T-helper 1 cell (primary cell): ENCODE data around the gene CLEC19A.

Experiments
- DNase-seq, 5 donors: peaks; one replicate each; pipeline ENCODE4 v3.0.0-alpha.2; 2012 to 2020
- total RNA-seq, 4 donors: gene quantifications; one replicate each; lab custom pipeline; 2026; lab: John Stamatoyannopoulos, UW

CLEC19A gene
- 0 to 0.12 (median 0) reads per million in 4 donors for total RNA-seq

DNA sequence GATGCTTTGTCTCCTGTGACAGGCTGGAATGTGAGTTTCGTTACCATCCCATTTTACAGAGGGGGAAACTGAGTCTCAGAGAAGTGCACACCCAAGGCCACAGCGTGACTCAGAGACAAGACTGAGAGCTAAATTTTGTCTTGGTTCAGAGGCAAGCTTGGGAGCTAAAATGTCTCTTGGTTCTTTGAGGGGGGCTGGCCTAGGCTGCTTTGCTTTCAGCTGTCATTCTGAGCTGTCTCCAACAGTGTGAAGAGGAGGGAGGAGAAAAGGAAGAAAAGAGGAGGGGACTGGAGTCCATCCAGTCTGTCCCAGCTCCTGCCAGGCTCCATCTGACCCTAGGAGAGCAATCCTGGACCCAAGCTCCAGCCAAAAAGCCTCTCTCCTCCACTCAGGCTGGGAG is at the start of gene CLEC19A:
Gene CLEC19A (plus strand): TSS at position 301 of the 400 bp plus-strand sequence. CDS start 121 bp downstream, outside the sequence.
- no peak for DNase-seq

DNA sequence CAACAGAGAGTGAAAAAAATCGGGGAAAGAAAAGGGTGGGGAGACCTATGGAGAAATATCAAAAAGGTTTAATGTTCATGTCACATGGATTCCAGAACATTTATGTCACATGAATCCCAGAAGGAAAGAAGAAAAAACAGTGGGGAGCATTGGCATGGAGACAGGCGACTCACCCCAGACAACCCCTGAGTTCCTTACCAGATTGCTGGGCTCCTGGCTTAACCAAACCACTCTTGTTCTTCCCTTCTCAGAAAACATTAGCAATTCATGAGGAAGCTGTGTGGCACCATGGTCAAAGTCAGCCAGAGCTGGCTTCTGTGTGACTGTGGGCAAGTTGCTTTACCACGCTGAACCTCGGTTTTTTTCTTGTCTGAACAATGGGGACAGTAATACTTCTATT is 49.6 kb upstream of the CLEC19A start:
- no peak for DNase-seq

DNA sequence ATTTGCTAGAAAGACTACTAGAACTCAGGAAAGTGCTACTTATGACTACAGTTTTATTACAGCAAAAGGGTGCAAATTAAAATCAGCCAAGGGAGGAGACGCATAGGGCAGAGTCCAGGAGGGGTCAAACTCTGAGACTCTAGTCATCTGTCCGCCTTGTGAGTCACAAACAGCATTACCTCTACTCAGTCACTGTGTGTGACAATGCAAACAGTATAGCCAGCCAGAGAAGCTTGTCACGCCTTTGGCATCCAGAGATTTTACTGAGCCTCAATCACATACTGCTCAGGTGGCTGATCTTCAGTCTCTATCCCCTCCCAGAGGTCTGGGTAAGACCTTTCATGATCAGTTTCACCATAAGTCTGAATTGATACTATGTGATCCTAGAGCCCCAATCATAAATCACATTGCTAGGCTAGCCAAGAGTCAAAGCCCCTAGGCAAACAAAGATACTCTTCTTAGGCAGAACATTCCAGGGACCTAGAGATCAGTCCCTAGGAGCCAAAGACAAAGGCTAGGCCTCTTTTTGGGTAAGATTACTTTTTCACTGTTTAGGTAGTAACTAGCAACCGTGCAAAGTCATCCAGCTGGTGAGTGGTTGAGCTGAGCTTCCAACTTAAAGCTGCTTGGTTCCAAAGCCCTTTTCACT is 48.8 kb upstream of the CLEC19A start:
- no peak for DNase-seq

DNA sequence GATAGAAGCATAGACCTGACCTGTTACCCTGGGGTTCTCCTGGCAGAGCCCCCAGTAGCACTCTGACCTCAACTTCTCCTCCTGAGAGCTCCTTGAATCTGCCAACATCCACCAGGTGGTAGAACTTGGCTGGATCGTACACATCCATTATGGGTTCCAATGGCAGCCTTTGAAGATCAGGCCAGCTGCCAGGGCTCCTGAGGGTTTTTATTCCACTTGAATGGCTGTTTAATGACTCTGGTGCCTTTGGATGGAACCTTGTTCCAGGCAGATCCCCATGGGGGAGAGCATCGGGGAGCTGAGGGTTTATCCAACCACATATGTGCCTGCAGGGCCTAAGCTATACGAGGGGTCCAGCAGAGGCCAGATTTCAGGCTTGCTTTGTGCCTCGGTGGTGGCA is 47.1 kb upstream of the CLEC19A start:
- DNase-seq: no peak

DNA sequence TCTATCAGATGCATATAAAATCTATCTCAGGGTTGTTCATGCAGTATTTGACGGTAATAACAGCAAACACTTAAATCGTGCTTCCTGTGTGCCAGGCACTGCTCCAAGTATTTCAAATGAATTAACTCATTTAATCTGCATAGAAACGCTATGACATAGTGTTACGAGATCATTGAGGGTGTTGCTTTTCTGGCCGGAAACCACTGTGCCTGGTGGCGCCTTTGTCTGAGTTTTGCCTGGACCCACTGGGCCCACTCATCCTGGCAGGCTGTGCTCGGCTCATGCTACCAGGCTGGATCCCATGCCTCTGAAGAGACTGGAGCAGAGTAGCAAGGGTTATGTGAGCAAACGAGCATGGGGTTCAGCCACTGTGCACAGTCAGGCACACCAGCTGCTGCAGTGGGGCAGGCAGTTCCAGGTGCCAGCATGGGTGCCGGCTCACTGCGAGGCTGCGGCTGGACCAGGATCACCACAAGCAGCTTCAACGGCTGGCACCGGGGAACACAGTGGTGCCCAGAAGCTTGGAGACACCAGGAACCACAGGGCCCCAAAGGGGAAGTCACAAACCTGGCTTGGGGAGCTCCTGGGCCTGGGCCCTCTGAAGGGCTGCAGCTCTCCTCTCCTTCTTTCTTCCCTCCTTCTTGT is 45.9 kb upstream of the CLEC19A start:
- DNase-seq: no peak

DNA sequence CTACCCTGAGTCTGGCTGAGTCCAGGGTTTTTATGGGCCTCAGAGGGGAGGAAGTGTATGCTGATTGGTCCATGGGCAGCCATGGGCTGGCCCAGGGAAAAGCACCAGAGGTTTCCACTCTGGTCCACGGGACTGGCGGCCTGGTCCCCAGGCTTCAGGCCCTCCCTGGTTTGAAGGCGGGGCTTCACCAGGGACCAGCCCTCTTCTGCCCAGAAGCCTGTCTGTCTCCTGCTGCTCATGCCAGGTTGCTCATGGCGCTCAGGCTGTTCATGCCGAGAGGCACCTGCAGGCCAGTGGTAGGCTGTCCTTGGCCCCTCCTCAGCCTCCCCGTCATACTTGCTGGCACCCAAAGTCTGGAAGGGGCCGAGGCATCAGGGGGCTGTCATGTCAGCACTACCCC is 45.0 kb upstream of the CLEC19A start:
- DNase-seq: no peak

DNA sequence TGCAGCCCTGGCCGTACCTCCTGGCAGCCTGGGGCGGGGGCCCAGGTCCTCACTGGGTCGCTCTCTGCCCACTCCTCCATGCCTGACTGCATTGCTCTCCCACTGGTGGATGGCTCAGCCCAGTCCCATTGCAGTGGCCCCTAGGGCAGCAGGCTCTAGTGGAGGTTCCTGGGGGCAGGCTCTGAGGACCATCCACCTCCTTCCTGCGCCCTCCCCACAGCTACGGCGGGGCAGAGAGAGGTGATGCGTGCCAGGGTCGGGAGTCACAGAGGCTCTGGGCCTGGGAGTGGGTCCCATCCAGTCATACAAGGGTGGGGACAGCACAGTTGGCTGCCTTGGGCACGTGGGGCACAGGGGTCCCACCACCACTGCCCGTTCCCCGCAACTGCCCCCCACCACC is 44.0 kb upstream of the CLEC19A start:
- DNase-seq: no peak

DNA sequence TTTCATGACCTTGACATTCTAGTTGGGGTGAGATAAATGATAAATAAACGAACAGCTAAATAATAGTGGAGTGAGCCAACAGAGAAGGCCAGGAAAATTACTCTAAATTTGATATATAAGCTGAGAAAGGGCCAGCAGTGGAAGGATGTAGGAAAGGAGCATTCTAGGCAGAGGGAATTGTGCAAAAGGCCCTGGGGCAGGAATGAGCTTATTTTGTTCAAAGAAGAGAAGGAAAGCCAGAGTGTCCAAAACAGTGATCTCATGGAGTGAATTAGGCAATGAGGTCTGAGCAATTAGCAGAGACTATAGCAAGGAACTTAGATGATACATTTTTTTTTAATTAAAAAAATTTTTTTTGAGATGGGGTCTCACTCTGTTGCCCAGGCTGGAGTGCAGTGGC is 43.3 kb upstream of the CLEC19A start:
- no peak for DNase-seq

DNA sequence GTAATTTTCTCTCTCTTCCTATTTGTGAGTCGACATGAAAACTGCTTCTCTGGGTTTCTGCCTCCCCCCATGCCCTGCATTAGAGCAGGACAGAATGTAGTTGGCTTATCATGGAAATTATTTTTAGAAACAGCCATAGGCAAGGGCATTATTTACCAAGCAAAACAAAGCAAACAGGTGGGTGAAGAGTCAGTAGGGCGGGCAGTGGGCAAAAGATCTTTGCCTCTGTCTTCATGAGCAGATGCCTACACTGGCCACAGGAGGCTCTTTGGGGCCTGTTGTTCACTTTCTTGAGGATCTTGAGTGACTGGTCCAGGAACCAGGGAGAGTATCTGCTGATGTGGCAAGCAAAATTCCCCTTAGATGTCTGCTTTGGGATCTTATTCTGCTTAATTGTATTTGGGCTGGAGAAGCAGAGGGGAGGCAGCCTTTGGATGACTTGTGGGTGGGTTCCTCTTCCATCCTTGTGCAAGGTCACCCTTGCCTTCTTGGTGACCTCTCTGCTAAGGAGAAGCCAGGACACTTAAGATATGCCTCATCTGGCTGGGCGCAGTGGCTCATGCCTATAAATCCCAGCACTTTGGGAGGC is 42.5 kb upstream of the CLEC19A start:
- DNase-seq: no peak

DNA sequence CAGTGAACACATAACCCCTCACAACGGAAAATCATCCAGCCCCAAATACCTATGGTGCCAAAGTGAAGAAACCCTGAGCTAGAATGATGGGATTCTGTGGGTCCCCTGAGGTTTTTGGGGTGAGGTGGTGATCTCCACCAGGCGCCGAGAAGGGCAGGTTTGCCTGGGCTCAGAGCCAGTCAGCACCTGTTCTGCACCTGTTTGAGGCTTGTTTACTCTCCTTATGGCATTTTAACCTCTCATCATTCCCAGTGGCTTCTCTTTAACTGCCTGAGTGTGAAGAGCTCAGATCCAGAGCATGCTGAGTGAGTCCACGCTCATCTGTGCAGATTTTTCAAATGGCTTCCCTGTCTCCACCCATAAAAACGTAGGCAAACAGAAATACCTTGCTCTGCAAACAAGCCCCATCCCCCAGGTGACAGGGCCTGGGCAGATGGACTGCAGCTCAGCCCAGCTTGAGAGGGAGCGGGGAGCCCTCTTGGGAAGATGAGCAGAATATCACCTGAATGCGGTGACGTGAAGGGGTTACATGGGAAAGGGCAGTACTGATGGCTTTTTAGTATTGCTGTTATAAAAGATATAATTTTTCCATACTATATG is 40.1 kb upstream of the CLEC19A start:
- no peak for DNase-seq

DNA sequence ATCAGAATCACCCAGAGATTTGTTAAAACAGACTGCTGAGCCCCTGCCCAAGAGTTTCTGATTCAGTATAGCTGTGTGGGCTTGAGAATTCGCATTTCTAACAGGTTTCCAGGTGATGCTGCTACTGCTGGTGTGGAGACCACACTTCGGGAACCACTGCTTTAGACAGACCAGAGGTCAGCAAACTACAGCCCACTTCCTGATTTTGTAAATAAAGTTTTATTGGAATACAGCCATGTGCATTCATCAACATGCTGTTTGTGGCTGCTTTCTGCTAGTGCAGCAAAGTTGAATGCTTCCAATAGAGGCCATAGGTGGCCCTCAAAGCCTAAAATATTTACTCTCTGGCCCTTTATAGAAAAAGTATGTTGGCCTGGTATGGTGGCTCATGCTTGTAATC is 32.6 kb upstream of the CLEC19A start:
- no peak for DNase-seq

DNA sequence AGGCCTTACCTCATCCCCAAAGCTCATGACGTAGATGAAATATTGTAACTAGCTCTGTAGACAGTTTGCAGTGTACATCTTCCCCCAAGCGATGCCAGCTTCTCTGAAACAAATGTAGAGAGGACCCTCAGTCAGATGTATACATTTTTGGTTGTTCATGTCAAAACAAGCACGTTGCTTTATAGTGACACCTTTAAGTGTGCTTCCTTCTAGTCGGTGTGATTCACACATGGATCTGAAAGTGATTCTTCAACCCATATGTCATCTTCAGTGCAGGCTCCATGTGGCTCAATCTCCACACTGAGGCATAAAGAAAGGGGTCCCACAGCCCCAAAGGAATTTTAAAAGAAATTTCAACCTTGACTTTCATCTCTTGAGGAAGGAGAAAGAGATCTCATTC is 30.9 kb upstream of the CLEC19A start:
- no peak for DNase-seq

DNA sequence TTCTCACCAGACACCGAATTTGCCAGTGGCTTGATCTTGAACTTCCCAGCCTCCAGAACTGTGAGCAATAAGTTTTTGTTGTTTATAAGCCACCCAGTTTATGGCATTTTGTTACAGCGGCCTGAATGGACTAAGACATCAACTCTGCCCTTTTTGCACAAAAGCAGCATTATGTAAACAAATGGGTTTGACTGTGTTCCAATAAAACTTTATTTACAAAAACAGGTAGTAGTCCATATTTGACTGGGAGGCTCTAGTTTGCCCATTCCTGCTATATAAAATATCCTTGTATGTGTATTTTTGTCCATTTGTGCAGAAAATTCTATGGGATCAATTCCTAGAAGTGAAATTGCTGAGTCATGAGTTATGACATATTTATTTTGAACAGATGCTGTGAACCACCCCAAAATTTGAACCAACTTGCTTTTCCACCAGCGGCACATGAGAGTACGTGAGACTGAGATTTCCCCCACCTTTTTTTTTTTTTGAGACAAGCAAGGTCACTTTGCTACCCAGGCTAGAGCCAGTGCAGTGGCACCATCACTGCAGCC is 21.3 kb upstream of the CLEC19A start:
- no peak for DNase-seq

DNA sequence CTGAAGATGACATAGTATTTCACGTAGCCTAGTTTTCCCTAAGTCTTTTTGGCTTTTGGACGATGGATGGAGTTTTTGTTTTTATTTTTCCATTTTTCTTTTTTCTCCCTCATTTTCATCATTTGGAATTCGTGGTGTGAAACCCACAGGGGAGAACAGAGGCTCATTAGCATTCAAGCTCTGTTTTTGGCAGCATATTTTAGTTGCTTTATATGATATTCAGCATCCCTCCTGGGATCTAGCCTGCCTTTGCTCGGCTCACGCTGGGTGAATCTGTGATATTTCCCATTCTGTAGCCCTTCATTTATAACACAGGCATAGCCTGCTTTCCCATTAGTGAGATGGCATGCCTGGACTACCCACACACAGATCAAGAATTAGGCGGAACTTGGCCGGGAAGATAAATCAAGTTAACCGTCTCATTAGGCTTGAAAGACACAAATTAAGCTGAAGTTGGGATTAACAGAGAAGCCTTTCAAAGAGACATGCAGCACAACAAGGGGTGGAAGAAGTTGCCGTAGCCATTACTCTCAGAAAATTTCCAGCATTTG is 20.1 kb upstream of the CLEC19A start:
- no peak for DNase-seq

DNA sequence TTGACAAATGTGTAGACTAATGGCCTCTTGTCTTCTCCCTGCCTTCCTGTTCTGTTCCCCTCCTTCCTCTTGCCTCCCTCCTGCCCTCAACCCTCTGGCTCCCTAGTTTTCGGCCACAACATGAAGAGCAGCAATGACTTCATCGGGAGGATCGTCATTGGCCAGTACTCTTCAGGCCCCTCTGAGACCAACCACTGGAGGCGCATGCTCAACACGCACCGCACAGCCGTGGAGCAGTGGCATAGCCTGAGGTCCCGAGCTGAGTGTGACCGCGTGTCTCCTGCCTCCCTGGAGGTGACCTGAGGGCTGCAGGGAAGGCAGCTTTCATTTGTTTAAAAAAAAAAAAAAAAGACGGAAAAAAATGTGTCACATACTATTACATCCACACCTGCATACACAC is 18.8 kb upstream of the CLEC19A start:
- DNase-seq: no peak

DNA sequence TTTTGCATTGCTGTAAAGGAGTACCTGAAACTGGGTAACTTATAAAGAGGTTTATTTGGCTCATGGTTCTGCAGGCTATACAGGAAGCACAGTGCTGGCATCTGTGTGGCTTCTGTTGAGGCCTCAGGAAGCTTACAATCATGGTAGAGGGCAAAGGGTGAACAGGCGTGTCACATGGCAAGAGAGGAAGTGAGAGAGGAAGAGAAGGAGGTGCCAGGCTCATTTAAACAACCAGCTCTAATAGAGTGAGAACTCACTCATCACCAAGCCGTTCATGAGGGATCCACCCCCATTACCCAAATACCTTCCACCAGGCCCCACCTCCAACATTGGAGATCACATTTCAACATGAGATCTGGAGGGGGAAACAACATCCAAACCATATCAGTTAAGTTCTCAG is 16.4 kb upstream of the CLEC19A start:
- no peak for DNase-seq

DNA sequence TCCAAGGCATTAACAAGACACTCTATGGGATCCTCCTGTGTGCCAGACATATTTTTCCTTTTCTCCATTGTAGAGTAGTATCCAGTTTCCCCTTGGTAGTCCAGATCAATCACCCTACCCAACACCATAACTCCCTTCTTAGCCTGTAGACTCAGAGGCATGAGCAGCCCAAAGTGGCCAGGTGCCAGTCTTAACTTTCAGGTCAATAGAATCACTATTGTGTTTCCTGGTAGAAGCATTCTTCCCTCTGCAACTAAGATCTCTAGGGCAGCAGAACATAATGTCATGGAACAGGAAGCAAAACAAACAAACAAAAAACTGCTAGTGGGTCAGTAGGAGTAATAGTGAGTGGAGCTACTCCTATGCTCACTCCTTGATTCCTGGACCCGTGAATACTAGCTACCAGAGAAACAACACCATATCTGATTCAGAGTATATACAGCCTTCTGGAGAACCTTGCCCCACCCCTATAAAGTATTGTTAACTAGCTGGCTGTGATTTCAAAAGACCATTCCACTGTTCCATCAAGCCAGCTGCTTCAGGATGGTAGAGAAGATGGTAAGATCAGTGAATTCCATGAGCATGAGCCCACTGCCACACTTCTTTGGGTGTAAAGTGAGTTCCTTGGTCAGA is 11.2 kb upstream of the CLEC19A start:
- no peak for DNase-seq

DNA sequence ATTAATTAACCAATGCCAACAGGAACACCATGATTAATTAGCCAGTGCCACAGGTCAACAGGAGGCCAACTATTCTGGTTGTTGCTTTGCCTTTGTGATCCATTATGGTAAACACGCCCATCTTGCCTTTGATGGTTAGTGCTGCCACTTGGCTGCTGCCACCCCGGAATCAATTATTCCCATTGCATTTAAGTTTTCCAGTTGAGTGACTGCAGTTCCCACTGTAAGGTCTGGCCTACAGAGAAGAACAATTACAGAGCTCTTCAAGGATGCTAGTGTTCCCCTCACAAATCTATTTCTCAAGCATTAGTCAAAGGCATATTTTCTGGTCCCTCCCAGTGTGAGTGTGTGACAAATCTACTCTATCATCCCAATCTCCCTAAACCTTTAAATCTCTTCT is 7.1 kb upstream of the CLEC19A start:
- DNase-seq: no peak

DNA sequence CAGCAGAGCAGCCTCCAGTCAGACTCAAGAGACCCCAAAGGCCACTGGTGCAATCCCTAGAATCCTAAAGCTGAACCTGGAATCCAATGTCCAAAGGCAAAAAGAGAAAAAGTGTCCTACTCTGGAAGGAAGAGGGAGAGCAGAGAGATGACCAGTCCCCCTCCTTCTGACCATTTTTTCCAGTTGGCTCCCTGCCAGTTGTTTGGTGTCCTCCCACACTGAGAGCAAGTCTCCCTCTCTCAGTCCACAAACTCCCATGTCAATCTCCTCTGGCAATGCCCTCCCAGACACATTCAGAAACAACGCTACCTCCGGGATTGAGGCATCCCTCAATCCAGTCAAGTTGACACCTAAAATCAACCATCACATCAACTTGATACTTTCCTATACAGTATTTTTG is 4.3 kb upstream of the CLEC19A start:
- no peak for DNase-seq

DNA sequence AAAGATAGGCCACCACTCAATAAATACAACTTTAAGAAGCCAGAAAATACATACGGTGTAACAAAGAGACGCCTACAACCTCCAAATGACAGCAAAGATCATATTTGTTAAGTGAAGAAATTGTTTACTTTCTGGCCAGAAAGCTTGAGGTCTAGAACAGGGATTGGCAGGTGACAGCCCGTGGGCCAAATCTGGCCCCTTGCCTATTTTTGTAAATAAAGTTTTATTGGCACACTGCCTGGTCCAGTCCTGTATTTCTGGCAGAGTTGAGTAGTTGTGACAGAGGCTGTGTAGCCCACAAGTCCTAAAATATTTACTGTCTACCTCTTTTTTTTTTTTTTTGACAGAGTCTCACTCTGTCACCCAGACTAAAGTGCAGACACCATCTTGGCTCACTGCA is 3.4 kb upstream of the CLEC19A start:
- no peak for DNase-seq

DNA sequence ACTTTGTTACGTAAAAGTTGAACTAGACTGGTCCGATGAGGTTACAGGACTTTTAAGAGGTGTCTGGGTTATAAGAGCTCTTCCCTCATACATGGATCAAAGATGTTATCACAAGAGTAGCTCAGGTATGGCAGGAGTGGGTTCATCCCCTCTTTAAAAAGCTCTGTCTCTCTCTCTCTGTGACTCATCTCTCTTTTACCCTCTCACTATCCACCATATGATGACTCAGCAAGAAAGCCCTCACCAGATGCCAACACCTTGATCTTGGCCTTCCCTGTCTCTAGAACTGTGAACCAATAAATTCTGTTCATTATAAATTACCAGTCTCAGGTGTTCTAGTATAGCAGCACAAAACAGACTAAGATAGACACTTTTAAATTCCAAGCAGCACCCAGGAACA is 1.9 kb upstream of the CLEC19A start:
- no peak for DNase-seq

DNA sequence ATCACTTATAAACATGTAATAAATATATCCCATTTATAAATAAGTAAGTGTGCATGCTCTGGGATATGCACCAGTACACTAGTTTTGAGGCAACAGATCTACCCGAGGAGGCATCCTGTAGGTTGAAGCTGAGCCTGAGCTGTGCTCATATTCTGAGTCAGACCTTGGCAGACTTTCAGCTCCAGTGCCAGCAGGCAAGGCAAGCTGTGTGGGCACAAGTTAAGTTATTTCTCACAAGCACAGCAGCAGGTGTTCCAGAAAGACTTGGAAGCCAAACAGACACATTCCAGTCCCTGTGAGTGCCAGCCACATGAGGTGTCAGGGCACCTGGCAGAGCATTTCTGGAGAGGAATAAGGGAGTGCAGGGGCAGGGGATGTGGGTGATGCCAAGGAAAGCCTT is 1.3 kb upstream of the CLEC19A start:
- no peak for DNase-seq

DNA sequence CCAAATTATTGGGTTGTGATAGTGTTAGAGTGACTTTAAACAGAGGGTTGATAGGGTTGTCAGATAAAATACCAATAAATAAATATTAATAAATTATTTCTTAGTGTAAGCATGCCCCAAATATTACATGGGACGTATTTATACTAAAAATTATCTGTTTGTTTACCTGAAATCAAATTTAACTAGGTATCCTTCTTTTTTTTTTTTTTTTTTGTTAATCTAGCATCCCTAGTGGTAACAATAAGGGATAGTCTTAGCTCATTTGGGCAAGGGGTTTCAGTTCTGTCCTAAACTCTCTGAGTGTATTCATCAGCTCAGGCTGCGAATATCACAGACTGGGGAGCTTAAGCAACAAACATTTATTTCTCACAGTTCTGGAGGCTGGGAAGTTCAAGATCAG is 1.3 kb downstream of the CLEC19A start:
- DNase-seq: no peak
